Measurements from ENCODE around the gene RBFOX1. TPM values are rescaled to one million over a fixed set of nuclear protein-coding genes. Genes with fewer than 3 reads are reported as not detected.

The RBFOX1 gene
- not detected for total RNA-seq

GRCh38 chr16:7332611-7333010 lies at the start of gene RBFOX1:
Gene RBFOX1 (plus strand): TSS chr16:7332845.

Small RNA genes within 50 kb of the gene (small RNA-seq; reads per million reads assigned to genes)
- gene RF00537 (0 reads per million in 2 donors), gene RF00561 (0 to 0.04 reads per million in 2 donors)

Measured in melanocyte of skin (primary cell).